HG03025 (cell line): ENCODE measurements around the gene GAS2L1.

ENCODE experiments used
- ATAC-seq: cut with Tn5 transposase; IDR thresholded peaks from one replicate; pipeline ENCODE4 v1.9.1; 2021; ENCODE audit warnings: mild to moderate bottlenecking, moderate library complexity; ENCODE audit not compliant: unreplicated experiment, low FRiP score

GAS2L1 gene

GRCh38 chr22:29308791-29309262 lies 2.4 kb downstream of the GAS2L1 start:
- no peak for ATAC-seq

- no peak for ATAC-seq
Measured at GRCh38 chr22:29309332-29310064, 3.0 kb downstream of the GAS2L1 start.

GRCh38 chr22:29310065-29310862 lies 3.8 kb downstream of the GAS2L1 start:
- ATAC-seq: no peak

DNA sequence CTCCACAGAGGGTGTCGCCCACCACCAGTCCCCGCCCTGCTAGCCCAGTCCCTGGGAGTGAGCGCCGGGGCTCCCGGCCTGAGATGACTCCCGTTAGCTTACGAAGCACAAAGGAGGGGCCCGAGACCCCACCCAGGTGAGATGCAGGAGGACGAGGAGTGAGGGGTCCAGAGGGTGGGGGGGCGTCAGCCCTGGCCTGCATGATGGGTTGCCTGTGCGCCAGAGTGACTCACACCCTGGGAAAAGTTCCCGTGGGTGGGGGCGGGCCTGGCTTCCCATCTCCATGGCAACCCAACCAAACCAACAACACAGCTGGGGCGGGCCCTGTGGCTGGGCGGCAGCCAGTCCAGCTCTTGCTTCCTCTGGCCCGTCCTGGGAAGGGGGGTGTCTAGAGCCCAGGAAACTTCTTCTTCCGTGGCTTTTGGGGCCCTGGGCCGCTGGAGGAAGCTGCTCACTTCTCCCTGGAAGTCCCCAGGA lies 4.5 kb downstream of the GAS2L1 start:
- no peak for ATAC-seq

DNA sequence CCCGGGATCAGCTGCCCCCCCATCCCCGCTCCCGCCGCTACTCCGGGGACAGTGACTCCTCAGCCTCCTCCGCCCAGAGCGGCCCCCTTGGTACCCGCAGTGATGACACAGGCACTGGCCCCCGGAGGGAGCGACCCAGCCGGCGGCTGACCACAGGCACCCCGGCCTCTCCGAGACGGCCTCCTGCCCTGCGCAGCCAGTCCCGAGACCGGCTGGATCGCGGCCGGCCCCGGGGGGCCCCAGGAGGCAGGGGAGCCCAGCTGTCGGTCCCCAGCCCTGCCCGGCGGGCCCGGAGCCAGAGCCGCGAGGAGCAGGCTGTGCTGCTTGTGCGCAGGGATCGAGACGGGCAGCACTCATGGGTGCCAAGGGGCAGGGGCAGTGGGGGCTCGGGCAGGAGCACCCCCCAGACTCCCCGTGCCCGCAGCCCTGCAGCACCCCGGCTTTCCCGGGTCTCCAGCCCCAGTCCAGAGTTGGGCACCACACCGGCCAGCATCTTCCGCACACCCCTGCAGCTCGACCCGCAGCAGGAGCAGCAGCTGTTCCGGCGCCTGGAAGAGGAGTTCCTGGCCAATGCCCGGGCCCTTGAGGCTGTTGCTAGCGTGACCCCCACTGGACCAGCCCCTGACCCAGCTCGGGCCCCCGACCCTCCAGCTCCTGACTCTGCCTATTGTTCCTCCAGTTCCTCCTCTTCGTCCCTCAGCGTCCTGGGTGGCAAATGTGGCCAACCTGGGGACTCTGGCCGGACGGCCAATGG lies 5.2 kb downstream of the GAS2L1 start:
- no peak for ATAC-seq

DNA sequence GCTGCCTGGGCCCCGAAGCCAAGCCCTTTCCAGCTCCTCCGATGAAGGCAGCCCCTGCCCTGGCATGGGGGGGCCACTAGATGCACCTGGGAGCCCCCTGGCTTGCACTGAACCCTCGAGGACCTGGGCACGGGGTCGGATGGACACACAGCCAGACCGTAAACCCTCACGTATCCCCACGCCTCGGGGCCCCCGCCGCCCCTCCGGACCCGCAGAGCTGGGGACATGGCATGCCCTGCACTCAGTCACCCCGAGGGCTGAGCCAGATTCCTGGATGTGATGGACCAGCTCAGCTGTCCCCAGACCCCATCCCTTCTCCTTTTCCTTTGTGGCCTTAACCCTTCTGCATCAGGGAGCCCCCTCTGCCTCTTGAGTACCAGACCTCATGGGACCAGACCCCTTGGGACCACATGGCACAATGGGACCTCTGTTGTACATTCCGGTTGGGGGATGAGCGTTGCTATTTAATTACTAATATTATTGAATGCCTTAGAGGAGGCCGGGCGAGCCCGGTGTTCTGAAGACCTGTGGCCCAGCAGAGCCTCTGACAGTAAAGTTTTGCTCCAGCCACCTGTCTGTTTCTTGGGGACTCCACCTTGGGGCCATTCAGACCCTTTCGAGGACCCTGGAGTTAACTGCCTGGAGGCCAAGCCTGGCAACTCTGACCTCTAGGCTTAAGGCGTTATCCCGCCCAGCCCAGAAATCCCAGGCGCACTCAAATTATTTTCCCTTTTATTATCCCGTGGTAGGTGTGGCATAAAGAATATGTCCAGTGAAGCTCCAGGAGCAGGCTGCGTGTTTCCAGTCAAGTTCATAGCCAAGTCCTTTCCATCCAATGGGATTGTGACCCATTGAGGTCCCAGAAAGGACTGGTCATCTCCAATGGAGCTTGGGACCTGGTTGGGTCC lies 6.0 kb downstream of the GAS2L1 start:
- no peak for ATAC-seq

DNA sequence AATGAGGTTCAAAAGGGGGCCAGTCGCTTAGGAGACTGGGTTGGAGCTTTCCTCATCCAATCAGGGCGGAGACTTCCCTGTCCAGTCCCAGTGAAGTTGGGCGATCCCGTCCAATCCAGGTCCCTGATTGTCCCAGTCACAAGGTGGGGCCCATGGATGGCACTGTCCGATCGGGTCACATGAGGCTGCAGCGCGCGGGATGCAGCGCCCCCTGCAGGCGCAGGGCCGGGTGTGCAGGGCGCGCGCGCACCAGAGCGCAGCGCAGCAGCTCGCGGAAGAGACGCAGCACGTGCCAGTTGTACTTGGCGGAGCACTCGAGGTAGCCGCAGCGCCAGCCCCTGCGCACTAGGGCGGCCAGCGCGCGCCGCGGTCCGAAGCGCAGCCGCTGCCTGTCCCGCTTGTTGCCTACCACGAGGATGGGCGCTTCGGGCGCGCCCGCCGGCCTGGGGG lies 6.7 kb downstream of the GAS2L1 start:
- ATAC-seq: no peak

DNA sequence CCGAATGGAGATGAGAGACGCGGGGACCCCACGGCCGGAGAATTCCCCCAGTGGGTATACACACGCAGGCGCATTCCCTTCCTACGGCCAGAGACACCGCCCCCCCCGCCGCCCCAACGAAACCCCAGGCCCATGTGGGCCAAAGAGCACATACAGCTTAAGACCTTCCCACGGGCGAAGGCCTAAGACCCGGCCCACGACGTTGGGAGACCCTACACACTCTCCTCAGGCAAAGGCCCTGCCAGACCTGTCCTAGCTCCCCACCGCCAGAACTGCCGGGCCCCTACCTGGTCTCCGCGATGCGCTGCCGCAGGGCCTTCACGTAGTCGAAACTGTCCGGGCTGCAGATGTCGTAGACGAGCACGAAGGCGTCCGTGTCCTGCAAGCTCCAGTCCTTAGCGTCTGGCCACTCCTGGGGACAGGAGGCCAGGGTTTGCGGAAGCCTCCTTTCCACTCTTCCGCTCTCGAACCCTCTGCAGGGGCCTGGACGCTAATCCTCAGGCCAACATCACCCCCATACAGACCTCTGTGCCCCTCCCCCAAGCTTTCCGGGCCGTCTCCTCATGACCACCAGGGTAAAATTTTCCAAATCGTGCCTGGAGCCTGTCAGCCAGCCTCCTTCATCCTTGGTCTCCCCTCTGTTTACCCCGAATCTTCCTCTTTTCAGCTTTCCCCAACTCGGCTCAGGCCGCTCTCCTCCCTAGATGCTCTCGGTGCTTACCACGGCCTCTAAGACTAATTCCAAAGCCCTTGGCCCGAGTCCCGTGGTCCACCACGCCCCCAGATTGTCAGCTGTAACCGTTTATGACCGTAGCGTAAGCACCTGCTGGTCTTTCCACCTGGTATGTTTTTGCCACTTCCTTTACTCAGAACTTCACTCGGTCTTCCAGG lies 7.4 kb downstream of the GAS2L1 start:
- no peak for ATAC-seq

GRCh38 chr22:29314537-29315285 lies 8.3 kb downstream of the GAS2L1 start:
- ATAC-seq: no peak

GRCh38 chr22:29315286-29316140 lies 9.1 kb downstream of the GAS2L1 start, which contains the start of gene RASL10A:
Gene RASL10A, minus strand, starts transcription at chr22:29315697. Its CDS starts 451 bp downstream, at chr22:29315246.
- no peak for ATAC-seq

DNA sequence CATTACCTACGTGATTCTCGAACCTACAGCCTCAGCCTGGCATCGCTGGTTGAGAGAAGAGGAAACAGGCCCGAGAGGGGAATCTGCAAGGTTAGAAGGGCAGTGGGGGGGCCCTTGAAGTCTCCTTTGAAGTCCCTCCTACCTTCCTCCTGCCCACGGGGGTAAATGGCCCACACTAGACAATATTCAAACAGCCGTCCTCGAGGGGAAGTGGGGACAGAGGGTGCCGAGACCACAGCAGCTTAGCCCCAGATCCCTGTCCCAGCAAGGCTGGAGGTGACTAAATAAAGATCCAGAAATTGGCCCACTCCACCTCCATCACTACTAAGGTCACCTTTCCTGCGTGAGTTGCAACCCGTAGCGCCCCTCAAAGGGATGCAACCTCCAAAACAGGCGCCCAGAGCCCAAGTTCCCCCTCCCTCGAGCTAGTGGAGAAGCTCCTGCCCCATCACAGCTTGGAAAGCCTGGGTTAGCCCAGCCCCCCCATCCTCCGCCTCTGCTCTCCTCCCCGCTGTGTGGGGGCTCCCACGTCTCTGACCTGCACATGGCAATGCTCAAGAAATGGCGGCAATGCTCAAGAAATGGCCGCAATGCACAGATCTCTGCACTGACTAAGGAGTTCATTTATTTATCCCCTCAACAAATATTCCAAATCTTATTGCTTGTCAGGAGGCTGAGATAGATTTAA lies 9.8 kb downstream of the GAS2L1 start:
- ATAC-seq: no peak

DNA sequence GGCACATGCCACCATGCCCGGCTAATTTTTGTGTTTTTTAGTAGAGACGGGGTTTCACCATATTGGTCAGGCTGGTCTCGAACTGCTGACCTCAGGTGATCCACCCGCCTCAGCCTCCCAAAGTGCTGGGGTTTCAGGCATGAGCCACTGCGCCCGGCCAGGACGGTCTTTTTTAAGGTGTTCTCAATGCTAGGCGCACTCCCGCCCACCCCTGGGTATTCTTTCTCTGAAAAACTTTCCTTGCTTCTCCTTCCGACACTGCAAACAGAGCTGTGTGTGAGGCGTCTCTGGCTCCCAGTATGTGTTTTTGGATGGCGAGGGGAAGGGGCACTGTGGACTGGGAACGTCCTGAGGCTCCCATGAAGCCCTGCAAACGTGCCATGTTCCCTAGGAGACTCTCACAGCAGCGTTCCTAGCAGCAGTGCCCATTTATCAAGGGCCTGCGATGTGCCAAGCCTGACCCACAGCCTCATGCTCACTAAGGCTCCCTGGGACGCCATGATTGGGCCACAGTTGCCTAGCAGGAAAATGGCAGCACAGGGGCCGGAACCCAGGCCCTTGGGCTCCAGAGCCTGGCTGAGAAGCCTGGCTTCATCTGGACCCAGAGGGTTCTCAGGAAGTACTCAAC lies 11.5 kb downstream of the GAS2L1 start:
- ATAC-seq: no peak

DNA sequence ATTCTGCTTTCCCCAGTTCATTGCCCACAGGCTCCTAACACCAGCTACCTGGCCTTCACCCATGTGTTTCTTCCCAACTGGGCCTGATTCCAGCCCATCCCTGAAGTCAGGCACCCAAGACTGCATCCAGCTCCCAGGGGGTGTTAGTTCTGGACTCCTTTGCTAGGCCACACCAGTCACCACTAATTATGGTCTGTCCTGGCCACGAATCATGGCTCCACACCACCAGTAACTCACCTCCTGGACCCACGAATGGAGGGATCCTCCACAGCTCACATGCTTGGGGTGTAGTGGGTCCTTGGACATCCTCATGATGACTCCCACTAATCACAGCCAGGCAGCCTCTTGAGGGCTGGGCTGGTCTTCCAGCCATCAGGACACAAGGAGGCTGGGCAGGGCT lies 12.6 kb downstream of the GAS2L1 start:
- no peak for ATAC-seq

GRCh38 chr22:29320546-29320945 lies 14.1 kb downstream of the GAS2L1 start:
- no peak for ATAC-seq

GRCh38 chr22:29323641-29324040 lies 17.2 kb downstream of the GAS2L1 start:
- no peak for ATAC-seq

DNA sequence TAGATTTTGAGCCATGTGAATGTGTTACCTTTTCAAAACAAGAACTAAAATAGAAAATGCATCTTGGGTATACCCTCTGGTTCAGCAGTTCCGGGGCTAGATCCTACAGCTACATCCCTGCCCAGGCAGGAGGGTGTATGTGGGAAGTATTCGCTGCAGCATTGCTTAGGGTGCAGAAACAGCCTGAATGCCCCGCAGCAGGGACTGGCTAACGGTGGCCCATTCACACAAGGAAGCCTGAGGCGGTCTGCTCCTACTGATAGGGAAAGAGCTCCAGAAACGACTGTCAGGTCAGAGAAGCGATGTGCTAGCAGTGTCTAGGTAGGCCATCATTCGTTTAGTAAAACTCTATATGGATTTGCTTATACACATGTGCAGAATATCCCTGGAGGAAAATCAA lies 18.9 kb downstream of the GAS2L1 start:
- no peak for ATAC-seq
